ENCODE results near the gene UPP1. TPM values are rescaled to one million over a fixed set of nuclear protein-coding genes. Genes with fewer than 3 reads are reported as not detected.

The UPP1 gene
- total RNA-seq, 1 experiment from 2014 or later = 75.4 TPM

- Mint-ChIP-seq H3K36me3 (ENCODE audit: insufficient read depth, unreplicated experiment) (no peaks in the 10 kb centered on the region), H3K4me1 (ENCODE audit: low read depth, unreplicated experiment) (peaks cover 10% of the 10 kb centered on the region), H3K27ac (ENCODE audit: unreplicated experiment) (no peak overlapping the region), H3K9me3 (ENCODE audit: low read depth, unreplicated experiment) (no peaks in the 10 kb centered on the region), H3K4me3 (ENCODE audit: low read depth, unreplicated experiment) (no peak overlapping the region), H3K27me3 (ENCODE audit: unreplicated experiment) (peaks cover 19% of the 10 kb centered on the region)
- intact Hi-C loops (cut with micrococcal nuclease; ENCODE audit: unreplicated experiment) = no loop called here
- CTCF ChIA-PET = interaction anchor here (0.9 kb wide), 1 partner anchor 34 kb away, joined by 3 read pairs; no protein-coding TSS in a partner anchor
- BruUV-seq (replicated peaks) = no TSS peak
- DNase-seq = no peak
- no peak for TF ChIP-seq CTCF (IDR thresholded peaks at IDR 0.05; ENCODE audit: unreplicated experiment)
Measured at GRCh38 chr7:48049850-48050249, 39.2 kb upstream of the UPP1 start.

GRCh38 chr7:48052748-48053147 is 36.3 kb upstream of the UPP1 start:
- intact Hi-C loops (cut with micrococcal nuclease; ENCODE audit: unreplicated experiment) = loop anchor here (2.0 kb wide), 1 partner anchor 34 kb away; no protein-coding TSS in a partner anchor
- DNase-seq = no peak
- CTCF ChIA-PET = interaction anchor here (1.0 to 1.4 kb wide), 2 partner anchors 10 to 36 kb away, joined by 3 read pairs; no protein-coding TSS in a partner anchor
- BruUV-seq (replicated peaks) = no TSS peak
- Mint-ChIP-seq H3K4me3 (ENCODE audit: low read depth, unreplicated experiment) (no peak overlapping the region), H3K9me3 (ENCODE audit: low read depth, unreplicated experiment) (peaks cover 7% of the 10 kb centered on the region), H3K36me3 (ENCODE audit: insufficient read depth, unreplicated experiment) (no peaks in the 10 kb centered on the region), H3K27me3 (ENCODE audit: unreplicated experiment) (no peaks in the 10 kb centered on the region), H3K27ac (ENCODE audit: unreplicated experiment) (no peak overlapping the region), H3K4me1 (ENCODE audit: low read depth, unreplicated experiment) (peaks cover 10% of the 10 kb centered on the region)
- no peak for TF ChIP-seq CTCF (IDR thresholded peaks at IDR 0.05; ENCODE audit: unreplicated experiment)

GRCh38 chr7:48053736-48054135 is 35.3 kb upstream of the UPP1 start:
- CTCF ChIA-PET = interaction anchor here (0.6 to 1.4 kb wide), 5 partner anchors 9 to 87 kb away, joined by 3 to 4 read pairs (median 3); no protein-coding TSS in a partner anchor
- Mint-ChIP-seq H3K4me3 (ENCODE audit: low read depth, unreplicated experiment) (no peak overlapping the region), H3K27me3 (ENCODE audit: unreplicated experiment) (no peaks in the 10 kb centered on the region), H3K4me1 (ENCODE audit: low read depth, unreplicated experiment) (peaks cover 10% of the 10 kb centered on the region), H3K27ac (ENCODE audit: unreplicated experiment) (no peak overlapping the region), H3K36me3 (ENCODE audit: insufficient read depth, unreplicated experiment) (no peaks in the 10 kb centered on the region), H3K9me3 (ENCODE audit: low read depth, unreplicated experiment) (peaks cover 7% of the 10 kb centered on the region)
- TF ChIP-seq CTCF (IDR thresholded peaks at IDR 0.05; ENCODE audit: unreplicated experiment) = no peak
- no peak for DNase-seq
- BruUV-seq (replicated peaks) = no TSS peak
- intact Hi-C loops (cut with micrococcal nuclease; ENCODE audit: unreplicated experiment) = loop anchor here (2.0 kb wide), 1 partner anchor 33 kb away; no protein-coding TSS in a partner anchor

DNA sequence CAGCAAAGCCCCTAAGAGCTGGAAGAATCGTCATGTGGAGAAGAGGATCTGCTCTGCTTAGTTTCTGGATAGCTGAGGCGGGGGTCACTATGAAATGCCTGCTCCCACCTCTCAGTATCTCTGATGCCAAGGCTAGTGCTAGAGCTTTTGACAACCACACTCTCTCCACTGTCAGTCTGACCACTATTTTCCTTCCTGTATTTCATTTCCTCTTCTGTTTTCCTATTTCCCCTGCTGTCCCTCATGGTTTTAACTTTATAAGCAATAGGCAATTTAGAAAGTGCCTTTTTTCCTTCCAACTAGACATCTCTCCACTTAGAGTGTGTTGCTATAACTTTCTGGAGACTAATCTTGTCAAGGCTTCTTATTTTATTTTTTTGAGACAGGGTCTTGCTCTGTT is 30.1 kb upstream of the UPP1 start:
- no TSS peak for BruUV-seq (replicated peaks)
- DNase-seq = no peak
- Mint-ChIP-seq H3K4me1 (ENCODE audit: low read depth, unreplicated experiment) (no peaks in the 10 kb centered on the region), H3K27me3 (ENCODE audit: unreplicated experiment) (no peaks in the 10 kb centered on the region), H3K9me3 (ENCODE audit: low read depth, unreplicated experiment) (peaks cover 11% of the 10 kb centered on the region), H3K27ac (ENCODE audit: unreplicated experiment) (no peak overlapping the region), H3K36me3 (ENCODE audit: insufficient read depth, unreplicated experiment) (no peaks in the 10 kb centered on the region), H3K4me3 (ENCODE audit: low read depth, unreplicated experiment) (no peak overlapping the region)
- CTCF ChIA-PET = no interaction called here
- no peak for TF ChIP-seq CTCF (IDR thresholded peaks at IDR 0.05; ENCODE audit: unreplicated experiment)
- intact Hi-C loops (cut with micrococcal nuclease; ENCODE audit: unreplicated experiment) = no loop called here

All from Calu3 (cell line).